Measurements from ENCODE around the gene PRCC. TPM values are rescaled to one million over a fixed set of nuclear protein-coding genes. Genes with fewer than 3 reads are reported as not detected.

The PRCC gene
- total RNA-seq, 1 donor = 28.3 TPM

- no peak for TF ChIP-seq CTCF (IDR thresholded peaks at IDR 0.05; ENCODE audit: insufficient read depth, low read length)
These were observed 20.8 kb downstream of the PRCC start for GRCh38 chr1:156788136-156788535.

DNA sequence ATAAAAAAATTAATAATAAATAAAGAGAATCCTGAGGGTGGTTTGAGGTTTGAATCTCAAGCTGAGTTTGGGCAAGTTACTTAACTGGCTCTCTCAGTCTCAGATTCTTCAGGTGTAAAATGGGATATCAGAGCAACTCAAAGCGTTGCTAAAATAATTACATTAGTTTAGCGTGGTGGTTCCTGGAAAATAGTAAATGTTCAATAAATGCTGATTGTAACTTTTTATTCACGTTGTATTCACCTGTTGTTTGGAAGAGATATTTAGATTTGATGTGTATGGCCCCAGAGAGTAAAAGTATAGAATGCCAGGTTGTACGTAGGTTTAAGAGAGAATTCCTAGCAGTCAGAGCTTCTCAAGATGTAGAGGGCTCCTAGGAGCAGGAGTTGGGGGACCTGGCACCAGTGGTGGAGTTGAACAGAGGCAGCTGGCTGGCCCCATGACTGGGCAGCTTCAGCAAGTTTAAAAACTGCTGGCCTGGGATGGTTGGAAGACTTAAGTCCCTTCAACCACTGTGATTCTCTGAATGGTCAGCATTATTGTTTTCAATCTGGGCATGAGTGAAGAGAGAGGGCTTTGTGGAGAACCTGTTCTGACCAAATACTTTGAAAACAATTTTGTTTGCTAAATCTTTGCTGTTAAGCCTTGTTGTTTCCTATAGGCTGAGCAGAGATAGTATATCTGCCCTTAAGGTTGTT lies 22.4 kb downstream of the PRCC start:
- TF ChIP-seq CTCF (IDR thresholded peaks at IDR 0.05; ENCODE audit: insufficient read depth, low read length) = no peak
- no peak for DNase-seq (ENCODE audit: low read depth)
- H3K4me3 ChIP-seq (ENCODE audit: low read depth, low read length) = no peak overlapping the region

More at GRCh38 chr1:156788136-156788535, 20.8 kb downstream of the PRCC start:
- H3K4me3 ChIP-seq (ENCODE audit: low read depth, low read length) = no peak overlapping the region
- DNase-seq (ENCODE audit: low read depth) = no peak

GRCh38 chr1:156794506-156795373 lies 27.4 kb downstream of the PRCC start:
- H3K4me3 ChIP-seq (ENCODE audit: low read depth, low read length) = no peak overlapping the region
- DNase-seq (ENCODE audit: low read depth) = no peak
- no peak for TF ChIP-seq CTCF (IDR thresholded peaks at IDR 0.05; ENCODE audit: insufficient read depth, low read length)

DNA sequence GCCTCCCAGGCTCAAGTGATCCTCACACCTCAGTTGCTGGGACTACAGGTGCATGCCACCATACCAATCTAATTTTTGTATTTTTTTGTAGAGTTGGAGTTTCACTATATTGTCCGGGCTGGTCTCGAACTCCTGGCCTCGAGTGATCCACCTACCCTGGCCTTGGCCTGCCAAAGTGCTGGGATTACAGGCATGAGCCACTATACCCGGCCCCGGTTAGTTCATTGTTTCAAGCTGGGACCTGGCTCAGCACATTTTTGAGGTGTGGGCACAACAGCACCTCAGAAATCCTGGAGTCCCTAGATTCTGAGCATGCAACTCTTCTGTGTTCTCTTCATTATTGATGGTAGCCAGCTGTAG lies 28.0 kb downstream of the PRCC start:
- TF ChIP-seq CTCF (IDR thresholded peaks at IDR 0.05; ENCODE audit: insufficient read depth, low read length) = no peak
- H3K4me3 ChIP-seq (ENCODE audit: low read depth, low read length) = no peak overlapping the region
- DNase-seq (ENCODE audit: low read depth) = no peak

GRCh38 chr1:156795787-156796186 lies 28.5 kb downstream of the PRCC start:
- no peak overlapping the region for H3K4me3 ChIP-seq (ENCODE audit: low read depth, low read length)
- DNase-seq (ENCODE audit: low read depth) = no peak
- no peak for TF ChIP-seq CTCF (IDR thresholded peaks at IDR 0.05; ENCODE audit: insufficient read depth, low read length)

DNA sequence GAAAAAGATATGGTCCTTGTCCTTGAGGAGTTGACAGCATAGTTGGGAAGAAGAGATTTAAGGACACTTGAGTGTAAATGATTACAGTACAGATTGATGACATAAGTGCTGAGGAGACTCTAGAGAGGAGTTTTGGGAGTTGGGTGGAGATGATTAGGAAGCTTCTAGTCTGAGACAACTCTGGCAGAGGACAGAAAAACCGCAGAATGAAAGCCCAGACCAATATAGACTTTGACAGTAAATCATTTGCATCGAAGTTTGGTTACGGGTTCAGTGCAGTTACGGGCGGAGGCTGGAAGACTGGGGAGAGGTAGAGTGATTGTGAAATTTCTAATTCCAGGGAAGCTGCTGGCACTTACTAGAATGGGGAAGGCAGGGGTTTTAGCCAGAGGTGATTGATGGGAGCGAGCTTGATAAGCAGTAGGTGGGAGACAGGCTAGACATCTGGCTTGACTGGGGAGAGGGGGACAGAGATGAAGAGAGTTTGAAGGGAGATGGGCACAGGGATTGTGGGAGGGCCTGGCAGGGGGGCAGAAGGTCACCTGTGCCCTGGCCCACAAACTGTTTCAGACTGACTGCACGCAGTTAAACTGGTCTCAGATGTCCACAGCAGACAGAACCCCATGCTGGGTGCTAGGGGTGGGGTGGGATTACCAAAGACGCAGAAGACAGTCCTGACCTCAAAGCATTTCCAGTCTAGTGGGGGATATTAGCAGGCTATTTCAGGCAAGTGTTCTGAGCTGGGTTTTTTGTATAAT lies 29.2 kb downstream of the PRCC start:
- no peak for TF ChIP-seq CTCF (IDR thresholded peaks at IDR 0.05; ENCODE audit: insufficient read depth, low read length)

More for the DNA sequence above, 29.2 kb downstream of the PRCC start:
- DNase-seq (ENCODE audit: low read depth) = no peak
- no peak overlapping the region for H3K4me3 ChIP-seq (ENCODE audit: low read depth, low read length)
